NCI-H1436 treated with DMSO at 0.1 percent for 48 hours (cell line): ENCODE results near the gene IL17B.
A peak's percentile ranks its signal among the peaks of the same experiment; 100 is the strongest.

Experiments
- DNase-seq: peaks from one replicate; lab custom pipeline; 2025; lab: John Stamatoyannopoulos, UW

IL17B gene

GRCh38 chr5:149376711-149377447 is 2.2 kb downstream of the IL17B start:
- DNase-seq: no peak

GRCh38 chr5:149376104-149376503 is 3.0 kb downstream of the IL17B start:
- DNase-seq: no peak

GRCh38 chr5:149375434-149375833 is 3.7 kb downstream of the IL17B start:
- DNase-seq: no peak

GRCh38 chr5:149374801-149375200 is 4.3 kb downstream of the IL17B start:
- no peak for DNase-seq

GRCh38 chr5:149374303-149374702 is 4.8 kb downstream of the IL17B start:
- DNase-seq: no peak

- no peak for DNase-seq
Measured at GRCh38 chr5:149372932-149373331, 6.2 kb downstream of the IL17B start.

GRCh38 chr5:149372076-149372795 is 6.9 kb downstream of the IL17B start:
- DNase-seq: no peak

GRCh38 chr5:149371296-149371962 is 7.7 kb downstream of the IL17B start:
- peak; percentile 16 for DNase-seq

GRCh38 chr5:149370878-149371277 is 8.2 kb downstream of the IL17B start:
- DNase-seq: no peak

- no peak for DNase-seq
Measured at GRCh38 chr5:149367972-149368645, 11.0 kb downstream of the IL17B start.

- peak; percentile 7 for DNase-seq
Measured at GRCh38 chr5:149367249-149367971, 11.7 kb downstream of the IL17B start.

- DNase-seq: no peak
Measured at GRCh38 chr5:149366169-149366729, 12.8 kb downstream of the IL17B start.

GRCh38 chr5:149365418-149365817 is 13.7 kb downstream of the IL17B start:
- DNase-seq: no peak

- DNase-seq: no peak
Measured at GRCh38 chr5:149364719-149365118, 14.4 kb downstream of the IL17B start.

GRCh38 chr5:149363936-149364335 is 15.2 kb downstream of the IL17B start:
- DNase-seq: no peak

- DNase-seq: no peak
Measured at GRCh38 chr5:149363358-149363757, 15.7 kb downstream of the IL17B start.

GRCh38 chr5:149362541-149362940 is 16.6 kb downstream of the IL17B start:
- DNase-seq: no peak

GRCh38 chr5:149360272-149360671 is 18.8 kb downstream of the IL17B start:
- DNase-seq: no peak

GRCh38 chr5:149358868-149359495 is 20.1 kb downstream of the IL17B start:
- no peak for DNase-seq

GRCh38 chr5:149358294-149358651 is 20.8 kb downstream of the IL17B start:
- DNase-seq: no peak
